ENCODE data around the gene TCEANC2.

DNA sequence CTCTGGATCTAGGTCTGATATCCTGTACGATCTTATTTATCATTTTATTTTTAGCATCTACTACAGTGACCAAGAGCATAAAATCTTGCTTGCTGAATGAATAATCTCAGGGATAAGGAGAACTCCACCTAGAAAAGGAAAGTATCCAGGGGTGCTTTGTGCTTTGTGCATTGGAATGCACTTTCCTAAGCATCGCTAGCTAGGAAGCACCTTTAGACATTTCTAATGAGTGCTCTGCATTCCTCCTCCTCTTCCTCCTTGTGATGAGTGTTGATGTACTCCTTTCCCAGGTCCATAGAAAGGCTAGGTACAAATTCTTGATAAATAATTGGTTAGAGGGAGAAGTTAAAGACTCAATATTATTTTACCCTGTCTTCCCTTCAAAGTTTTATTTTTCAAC is 31.4 kb downstream of the TCEANC2 start:
- TF ChIP-seq, protein P1, sequence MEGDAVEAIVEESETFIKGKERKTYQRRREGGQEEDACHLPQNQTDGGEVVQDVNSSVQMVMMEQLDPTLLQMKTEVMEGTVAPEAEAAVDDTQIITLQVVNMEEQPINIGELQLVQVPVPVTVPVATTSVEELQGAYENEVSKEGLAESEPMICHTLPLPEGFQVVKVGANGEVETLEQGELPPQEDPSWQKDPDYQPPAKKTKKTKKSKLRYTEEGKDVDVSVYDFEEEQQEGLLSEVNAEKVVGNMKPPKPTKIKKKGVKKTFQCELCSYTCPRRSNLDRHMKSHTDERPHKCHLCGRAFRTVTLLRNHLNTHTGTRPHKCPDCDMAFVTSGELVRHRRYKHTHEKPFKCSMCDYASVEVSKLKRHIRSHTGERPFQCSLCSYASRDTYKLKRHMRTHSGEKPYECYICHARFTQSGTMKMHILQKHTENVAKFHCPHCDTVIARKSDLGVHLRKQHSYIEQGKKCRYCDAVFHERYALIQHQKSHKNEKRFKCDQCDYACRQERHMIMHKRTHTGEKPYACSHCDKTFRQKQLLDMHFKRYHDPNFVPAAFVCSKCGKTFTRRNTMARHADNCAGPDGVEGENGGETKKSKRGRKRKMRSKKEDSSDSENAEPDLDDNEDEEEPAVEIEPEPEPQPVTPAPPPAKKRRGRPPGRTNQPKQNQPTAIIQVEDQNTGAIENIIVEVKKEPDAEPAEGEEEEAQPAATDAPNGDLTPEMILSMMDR (IDR thresholded peaks at IDR 0.05): no peak
- no peak for TF ChIP-seq POLR2A (IDR thresholded peaks at IDR 0.05)

Data from thyroid gland (tissue), 4 donors.